DMS79 (cell line): ENCODE results near the gene IL11.

Source experiments
- DNase-seq: peaks from one replicate; lab custom pipeline; 2025; lab: John Stamatoyannopoulos, UW

The IL11 gene

DNA sequence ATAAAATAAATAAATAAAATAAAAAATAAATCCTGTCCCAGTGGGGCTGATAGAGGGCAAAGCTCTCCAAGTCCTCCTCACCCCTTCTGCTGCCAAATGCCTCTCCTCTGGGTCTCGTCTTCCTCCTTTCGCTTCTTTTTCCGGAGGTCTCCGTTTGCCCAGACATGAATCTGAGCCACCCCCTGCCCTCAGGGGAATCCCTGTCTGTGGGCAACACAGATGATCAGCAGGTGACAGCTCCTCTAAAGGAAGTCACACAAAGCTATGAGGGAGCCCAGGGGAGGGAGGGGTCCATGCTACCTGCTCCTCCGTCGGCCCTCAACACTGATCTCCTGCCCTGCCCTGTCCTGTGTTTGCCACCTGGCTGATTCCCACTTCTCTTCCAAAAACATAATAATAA is 45.6 kb downstream of the IL11 start:
- DNase-seq: no peak

- DNase-seq: no peak
Observed at GRCh38 chr19:55322204-55322885, 47.9 kb downstream of the IL11 start.

DNA sequence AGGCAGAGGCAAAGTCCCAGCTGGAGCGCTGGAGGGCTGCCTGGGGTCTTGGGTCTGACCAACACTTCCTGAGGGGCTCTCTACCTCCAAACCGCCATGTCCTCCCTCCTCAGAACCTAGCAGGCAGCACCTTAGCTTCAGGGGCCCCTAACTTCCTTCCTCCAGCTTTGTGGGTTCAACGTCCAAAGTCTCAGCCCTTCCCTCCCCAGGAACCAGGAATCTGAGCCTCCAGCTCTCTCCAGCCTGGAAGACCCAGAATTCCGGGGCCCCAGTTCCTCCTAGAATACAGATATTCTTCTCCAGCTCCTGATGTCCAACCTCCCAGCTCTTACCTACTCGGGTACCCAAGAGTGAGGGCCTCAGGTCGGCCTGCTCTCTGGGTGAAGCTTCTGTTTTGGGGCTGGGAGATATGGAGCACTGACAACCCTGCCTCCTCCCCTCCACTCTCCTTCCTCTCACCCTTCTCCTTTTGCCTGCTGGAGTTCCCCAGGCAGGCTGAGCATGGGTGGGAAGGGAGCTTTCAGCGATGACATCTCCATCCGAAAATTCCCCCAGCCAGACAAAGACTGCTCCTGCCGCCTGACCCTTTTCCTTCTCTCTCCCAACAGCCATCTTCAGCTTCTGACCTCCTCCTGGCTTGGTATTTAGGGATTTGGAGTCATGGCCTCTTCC is 48.7 kb downstream of the IL11 start:
- DNase-seq: no peak

DNA sequence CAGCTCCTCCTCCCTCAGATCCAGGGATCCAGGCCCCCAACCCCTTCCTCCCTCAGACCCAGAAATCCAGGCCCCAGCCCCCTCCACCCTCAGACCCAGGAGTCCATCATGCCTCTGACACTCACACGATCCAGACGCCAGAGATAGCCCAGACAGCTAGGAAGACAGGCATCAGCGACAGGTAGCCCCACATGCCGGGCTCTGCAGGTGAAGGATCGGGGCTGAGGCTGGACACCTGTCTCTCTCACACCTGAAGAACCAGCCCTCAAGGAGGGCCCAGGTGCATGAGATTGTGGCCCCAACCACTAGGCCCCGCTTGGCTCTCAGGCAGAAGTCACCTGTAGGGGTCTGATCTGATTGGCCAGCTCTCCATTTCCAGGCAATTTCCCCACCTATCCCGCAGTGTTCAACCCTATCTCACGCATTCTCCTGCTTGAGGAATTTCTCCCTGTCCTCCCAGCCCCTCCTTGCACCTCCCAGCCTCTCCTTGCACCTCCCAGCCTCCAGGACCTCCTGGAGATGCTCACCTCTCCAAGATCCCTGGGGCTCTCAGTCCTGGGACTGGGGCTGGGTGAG is 49.3 kb downstream of the IL11 start:
- DNase-seq: no peak

DNA sequence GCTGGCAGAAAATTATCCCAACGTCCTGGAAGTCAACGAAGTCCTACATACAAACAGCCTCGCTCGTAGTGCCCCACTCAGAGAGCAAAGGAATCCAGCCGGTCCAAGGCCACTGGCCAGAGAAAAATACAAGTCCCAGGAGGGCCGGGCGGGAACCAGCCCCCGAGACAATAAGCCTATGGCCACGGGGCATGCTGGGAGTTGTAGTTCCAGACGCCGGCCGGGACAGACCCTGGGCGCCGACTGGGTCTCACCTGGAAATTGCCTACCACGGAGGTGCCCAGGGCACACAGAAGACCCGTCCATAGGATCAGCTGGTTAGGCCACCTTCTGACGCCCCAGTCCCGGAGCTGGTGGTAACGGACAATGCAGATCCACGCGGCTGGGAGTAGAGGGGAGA is 50.5 kb downstream of the IL11 start:
- DNase-seq: no peak

GRCh38 chr19:55316646-55317045 is 53.6 kb downstream of the IL11 start:
- no peak for DNase-seq

DNA sequence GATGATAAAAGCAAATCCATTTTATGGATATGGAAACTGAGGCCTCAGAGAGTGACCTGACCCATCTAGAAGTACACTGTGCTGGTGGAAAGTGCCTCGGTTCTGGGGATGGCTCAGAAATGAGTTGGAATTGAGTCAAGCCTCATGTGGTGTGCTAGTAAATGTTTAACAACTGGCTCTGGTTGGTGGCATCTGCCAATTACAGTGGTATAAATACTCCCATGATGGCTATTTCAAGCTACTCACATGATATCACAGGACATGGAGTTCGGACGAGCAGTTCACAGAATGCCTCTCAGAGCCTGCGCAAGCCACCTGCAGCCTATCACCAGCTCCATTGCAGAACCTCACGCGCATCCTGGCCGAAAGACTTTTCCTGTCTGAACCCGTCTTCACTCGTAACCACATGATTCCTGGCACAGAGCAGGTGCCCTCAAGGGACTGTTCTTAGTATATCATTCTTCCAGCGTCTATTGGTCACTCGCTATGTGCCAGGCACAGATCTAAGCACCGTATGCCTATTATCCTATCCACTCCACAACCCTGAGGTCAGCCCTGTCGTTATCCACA is 54.2 kb downstream of the IL11 start:
- DNase-seq: no peak

DNA sequence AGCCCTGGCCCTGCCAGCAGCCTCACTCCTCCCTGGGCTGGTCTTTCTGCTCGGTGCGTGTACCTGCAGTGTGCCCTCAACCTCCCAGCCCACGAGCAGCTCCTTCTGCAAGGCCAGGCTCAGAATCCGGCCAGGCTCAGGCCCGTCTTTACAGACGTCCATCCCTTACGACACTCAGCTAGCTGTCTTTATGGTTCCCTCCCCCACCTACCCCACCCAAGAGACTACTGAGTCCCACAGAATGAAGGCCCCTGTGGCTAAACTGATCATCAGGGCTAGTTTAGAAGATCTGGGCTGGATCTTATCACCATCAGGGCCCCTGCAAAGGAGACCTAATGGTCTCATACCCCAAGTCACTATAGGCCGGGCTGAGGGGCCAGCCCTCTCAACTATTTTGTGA is 55.9 kb downstream of the IL11 start:
- DNase-seq: no peak
